GM20000 (cell line): ENCODE results near the gene CECR2.

Source experiments
- DNase-seq: peaks from one replicate; pipeline ENCODE4 v3.0.0; 2012; ENCODE audit warnings: low spot score
- CTCF ChIP-seq: IDR thresholded peaks from 2 replicates; pipeline ENCODE4 v1.5.1; 2012; ENCODE audit warnings: mild to moderate bottlenecking, control low read depth; ENCODE audit errors: extremely low read depth, missing control alignments

The CECR2 gene

DNA sequence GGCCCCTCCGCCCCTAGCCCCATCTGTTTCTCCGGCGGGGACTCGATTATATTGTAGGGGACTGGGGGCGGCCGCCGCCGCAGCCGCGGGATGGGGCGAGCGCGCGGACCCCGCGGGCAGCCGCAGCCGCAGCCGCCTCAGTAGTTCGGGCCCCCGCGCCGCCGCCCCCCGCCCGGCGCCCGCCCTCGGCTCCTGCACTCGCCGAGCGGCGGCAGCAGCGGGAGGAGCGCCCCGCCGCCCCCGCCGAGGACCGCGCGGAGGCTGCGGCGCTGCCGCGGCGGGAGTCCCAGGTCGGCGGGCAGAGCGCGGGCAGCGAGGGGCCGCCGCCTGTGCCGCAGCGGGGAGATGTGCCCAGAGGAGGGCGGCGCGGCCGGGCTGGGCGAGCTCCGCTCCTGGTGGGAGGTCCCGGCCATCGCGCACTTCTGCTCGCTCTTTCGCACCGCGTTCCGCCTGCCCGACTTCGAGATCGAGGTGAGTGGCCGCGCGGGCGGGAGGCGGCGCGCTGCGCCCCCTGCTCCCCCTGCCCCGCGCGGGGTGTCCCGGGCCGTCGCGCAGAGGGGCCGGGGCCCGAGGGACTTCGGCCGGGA, at the start of gene CECR2:
TSS of gene CECR2 (plus strand) at position 22 of the 587 bp plus-strand sequence. CDS start at position 346, 324 bp downstream.
- peak; percentile 67 for DNase-seq

GRCh38 chr22:17319546-17319945, 49.7 kb upstream of the CECR2 start:
- no peak for TF ChIP-seq CTCF
- DNase-seq, result no peak

More for the DNA sequence above, at the start of gene CECR2:
- TF ChIP-seq CTCF, result no peak

GRCh38 chr22:17322511-17322910, 46.7 kb upstream of the CECR2 start:
- DNase-seq, result no peak
- TF ChIP-seq CTCF, result no peak

- no peak for DNase-seq
- no peak for TF ChIP-seq CTCF
Observed at GRCh38 chr22:17331690-17332089, 37.6 kb upstream of the CECR2 start.

DNA sequence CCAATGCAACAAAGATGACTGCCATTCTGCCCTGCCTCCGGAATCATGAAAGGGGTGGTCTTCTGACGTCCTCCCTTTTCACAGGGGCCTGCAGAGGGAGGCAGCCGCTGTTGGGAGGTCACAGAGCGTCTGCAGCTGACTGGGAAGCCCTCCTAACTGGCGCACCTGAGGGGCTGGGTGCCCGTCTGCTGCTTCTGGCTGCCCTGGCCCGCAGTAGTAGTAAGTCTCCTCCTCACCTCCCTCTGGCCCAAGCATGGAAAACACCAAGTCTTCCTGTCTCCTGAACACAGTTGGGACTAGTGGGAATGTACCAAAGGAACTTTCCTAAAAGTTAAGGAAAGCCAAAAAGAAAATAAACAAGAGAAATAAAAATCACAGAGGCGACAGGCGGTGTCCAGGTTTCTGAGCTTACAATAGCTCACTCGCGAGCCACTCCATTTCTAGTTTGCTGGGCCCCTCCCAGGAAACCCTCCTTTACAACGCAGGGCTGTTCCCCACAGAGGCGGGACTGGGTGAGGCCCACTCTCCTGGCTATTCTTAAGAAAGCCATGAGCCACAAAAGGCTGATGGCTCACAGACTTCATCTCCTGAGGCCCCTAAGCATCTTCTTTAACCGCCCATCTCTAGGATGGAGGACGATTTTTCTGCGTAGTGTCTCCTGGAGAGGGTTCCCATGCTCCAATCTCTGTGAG, 37.0 kb upstream of the CECR2 start:
- TF ChIP-seq CTCF, result no peak
- no peak for DNase-seq

DNA sequence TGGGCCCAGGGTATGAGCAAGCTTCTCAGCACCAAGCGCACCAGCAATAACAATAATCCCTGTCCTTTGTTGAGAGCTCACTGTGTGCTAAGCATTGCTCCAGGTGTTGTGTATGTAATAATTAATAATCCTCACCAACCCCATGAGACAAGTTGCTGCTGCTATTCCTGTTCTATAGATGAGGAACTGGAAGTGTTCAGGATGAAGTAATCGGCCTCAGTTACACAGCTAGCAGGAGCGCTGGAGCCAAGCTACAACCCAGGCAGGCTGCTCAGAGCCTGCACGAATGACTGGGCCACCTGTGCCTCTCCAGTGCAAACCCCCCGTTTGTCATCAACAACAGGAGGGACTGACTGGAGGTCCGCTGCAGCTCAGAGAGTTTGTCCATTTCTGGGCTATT, 35.2 kb upstream of the CECR2 start:
- TF ChIP-seq CTCF, result no peak
- DNase-seq, result no peak

DNA sequence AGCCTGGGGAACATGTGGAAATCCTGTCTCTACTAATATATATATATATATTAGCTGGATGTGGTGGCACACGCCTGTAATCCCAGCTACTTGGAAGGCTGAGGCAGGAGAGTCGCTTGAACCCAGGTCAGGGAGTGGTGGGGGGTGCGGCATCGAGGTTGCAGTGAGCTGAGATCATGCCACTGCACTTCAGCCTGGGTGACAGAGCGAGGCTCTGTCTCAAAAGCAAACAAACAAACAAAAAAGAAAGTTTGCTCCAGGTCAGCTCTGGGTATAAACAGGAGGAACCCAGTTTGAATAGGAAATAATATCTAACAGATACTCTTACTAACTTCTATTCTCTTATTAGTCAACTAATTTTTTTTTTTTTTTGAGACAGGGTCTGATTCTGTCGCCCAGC, 34.3 kb upstream of the CECR2 start:
- no peak for DNase-seq
- no peak for TF ChIP-seq CTCF
